Endothelial cell of umbilical vein (primary cell): ENCODE results near the gene ANKRD34A. TPM values are rescaled to one million over a fixed set of nuclear protein-coding genes. Genes with fewer than 3 reads are reported as not detected.

Experiments used
- BruUV-seq: library from RNA; stranded (reverse); fragments of 400-500 nt; replicated peaks from 2 replicates; lab custom pipeline; 2021; lab: Mats Ljungman, UMichigan
- CTCF ChIA-PET: fragments of 300-600, 350-600 bp; sonication (Branson Sonifier 250); formaldehyde crosslinking; loops from one replicate; lab custom pipeline; 2021; ENCODE audit warnings: antibody characterized with exemption, inconsistent platforms; lab: Charles Lee
- POLR2A ChIA-PET: fragments of 300-600, 350-600 bp; sonication (Branson Sonifier 250); formaldehyde crosslinking; loops from one replicate; lab custom pipeline; 2021; ENCODE audit warnings: antibody characterized with exemption, inconsistent platforms; lab: Charles Lee
- DNase-seq: peaks from one replicate; pipeline ENCODE4 v3.0.0-alpha.2; 2011; ENCODE audit warnings: low read depth, low spot score
- FAIRE-seq: peaks from 2 replicates; lab custom pipeline; 2011; peaks lifted over from hg19 to GRCh38; lab: Jason Lieb, UNC
- H2AFZ ChIP-seq: 2 replicates; pipeline ENCODE4 v1.6.0; 2012; ENCODE audit warnings: low read depth, low read length, control low read depth, inconsistent platforms
- H3K27ac ChIP-seq: 2 replicates; pipeline ENCODE4 v1.5.1; 2011; ENCODE audit warnings: low read depth, mild to moderate bottlenecking, control low read depth, low read length, moderate library complexity; ENCODE audit not compliant: insufficient read depth
- H3K27me3 ChIP-seq, 2 experiments: 2 replicates each; pipeline versions ENCODE4 v1.6.0 to v1.6.1; 2011; ENCODE audit warnings: low read length in 2 of 2, mixed read lengths in 1 of 2; ENCODE audit not compliant: control insufficient read depth in 2 of 2, insufficient read depth in 2 of 2
- H3K36me3 ChIP-seq, 2 experiments: 2 replicates in 1 of 2; 3 replicates in 1 of 2; pipeline ENCODE4 v1.5.1; 2011; ENCODE audit warnings: low read length in 2 of 2, mild to moderate bottlenecking in 1 of 2, moderate library complexity in 1 of 2; ENCODE audit not compliant: control insufficient read depth in 2 of 2, insufficient read depth in 2 of 2; ENCODE audit errors: extremely low read depth in 1 of 2
- H3K4me1 ChIP-seq: 3 replicates; pipeline ENCODE4 v1.5.1; 2011; ENCODE audit warnings: mild to moderate bottlenecking, low read length; ENCODE audit not compliant: control insufficient read depth, insufficient read depth; ENCODE audit errors: extremely low read depth
- H3K4me2 ChIP-seq: 2 replicates; pipeline ENCODE4 v1.6.1; 2011; ENCODE audit warnings: low read length, control low read depth, mixed read lengths; ENCODE audit not compliant: insufficient read depth
- H3K4me3 ChIP-seq, 3 experiments: fragments of 200-600 bp in 1 of 3; sonication (generic), shearing (Covaris generic) in 1 of 3; replicated peaks in 1 of 3; 2 replicates each; pipeline ENCODE4 v1.5.1; 2011 to 2016; ENCODE audit warnings: control low read depth in 3 of 3, low read length in 3 of 3, mild to moderate bottlenecking in 2 of 3, inconsistent platforms in 1 of 3, low read depth in 1 of 3, moderate library complexity in 1 of 3; ENCODE audit not compliant: insufficient read depth in 1 of 3
- H3K79me2 ChIP-seq: 2 replicates; pipeline ENCODE4 v1.6.0; 2012; ENCODE audit warnings: low read length, inconsistent platforms; ENCODE audit not compliant: control insufficient read depth, insufficient read depth
- H3K9ac ChIP-seq: replicated peaks from 2 replicates; pipeline ENCODE3; 2011; ENCODE audit warnings: low read length, control low read depth; ENCODE audit not compliant: insufficient read depth; ENCODE audit errors: extremely low read depth
- H3K9me1 ChIP-seq: replicated peaks from 3 replicates; pipeline ENCODE4 v1.6.0; 2011; ENCODE audit warnings: mild to moderate bottlenecking, low read length; ENCODE audit not compliant: control insufficient read depth, insufficient read depth; ENCODE audit errors: extremely low read depth
- H3K9me3 ChIP-seq: replicated peaks from 2 replicates; pipeline ENCODE4 v1.5.1; 2012; ENCODE audit warnings: low read length, inconsistent platforms; ENCODE audit not compliant: control insufficient read depth, insufficient read depth
- H4K20me1 ChIP-seq: replicated peaks from 2 replicates; pipeline ENCODE3; 2011; ENCODE audit warnings: mild to moderate bottlenecking, low read length; ENCODE audit not compliant: control insufficient read depth, insufficient read depth; ENCODE audit errors: extremely low read depth
- CTCF ChIP-seq, 2 donors: IDR thresholded peaks; 1 replicate in 1 of 2; 2 replicates in 1 of 2; pipeline ENCODE4 v1.5.1; 2011; ENCODE audit warnings: low read length in 2 of 2, mild to moderate bottlenecking in 2 of 2, moderate library complexity in 2 of 2, control low read depth in 1 of 2, inconsistent platforms in 1 of 2, low read depth in 1 of 2; ENCODE audit not compliant: insufficient read depth in 1 of 2; ENCODE audit errors: extremely low read depth in 1 of 2
- EZH2 ChIP-seq: IDR thresholded peaks from 2 replicates; pipeline ENCODE4 v1.6.1; 2012; ENCODE audit warnings: borderline replicate concordance, low read depth, mild to moderate bottlenecking, moderate library complexity, low read length, inconsistent platforms; ENCODE audit not compliant: severe bottlenecking
- FOS ChIP-seq: IDR thresholded peaks from 2 replicates; pipeline ENCODE4 v1.6.1; 2011; ENCODE audit warnings: mild to moderate bottlenecking, low read length, moderate library complexity, borderline replicate concordance; ENCODE audit not compliant: insufficient read depth
- GATA2 ChIP-seq: IDR thresholded peaks from 2 replicates; pipeline ENCODE4 v1.7.0; 2011; ENCODE audit warnings: low read depth, mild to moderate bottlenecking, moderate library complexity, mixed read lengths, low read length; ENCODE audit not compliant: insufficient read length, insufficient read depth
- JUN ChIP-seq: IDR thresholded peaks from 2 replicates; pipeline ENCODE4 v1.6.1; 2011; ENCODE audit warnings: borderline replicate concordance, low read depth; ENCODE audit not compliant: insufficient read length, insufficient read depth
- MAX ChIP-seq: IDR thresholded peaks from 2 replicates; pipeline ENCODE4 v1.6.1; 2011; ENCODE audit not compliant: insufficient read depth, insufficient read length
- MYC ChIP-seq: IDR thresholded peaks from one replicate; pipeline ENCODE4 v1.6.1; 2011; ENCODE audit warnings: mild to moderate bottlenecking, low read depth, low read length
- POLR2A ChIP-seq: IDR thresholded peaks from 2 replicates; pipeline ENCODE4 v1.6.1; 2012; ENCODE audit warnings: low read depth, mild to moderate bottlenecking, control low read depth, low read length
- POLR2AphosphoS5 ChIP-seq: IDR thresholded peaks from 2 replicates; pipeline ENCODE4 v1.6.1; 2012; ENCODE audit warnings: low read depth, mild to moderate bottlenecking, control low read depth, low read length, moderate library complexity; ENCODE audit not compliant: insufficient read depth
- dilution Hi-C: fragments of 300-500 bp; cut with MboI; formaldehyde crosslinking; loops from one replicate; pipeline ENCODE4 v1.15.0; 2019; ENCODE audit warnings: low sequenced_read_pairs; ENCODE audit not compliant: extremely low pct_ligation_motif_present
- intact Hi-C: fragments of 100-400 bp; cut with micrococcal nuclease; formaldehyde crosslinking; loops from one replicate; pipeline ENCODE4 v1.10.0; 2022
- polyA plus RNA-seq, 4 experiments: library from polyadenylated mRNA; depleted of rRNA in 3 of 4; stranded (reverse) in 3 of 4; unstranded in 1 of 4; fragments of >200 nt; gene quantifications; 2 replicates each; pipeline versions ENCODE4 v1.2.1 to v1.2.3, GENCODE V29; 2011 to 2012; ENCODE audit warnings: missing spikeins in 1 of 4
- total RNA-seq: library from RNA; stranded (reverse); gene quantifications from 2 replicates; pipeline ENCODE4 v1.2.3, GENCODE V29; 2021

The ANKRD34A gene
- total and polyA plus RNA-seq, 2 donors (not counting 3 experiments of a cell fraction or from before 2014, with no cell fraction given), result 0.24 to 0.43 TPM

- Histone ChIP-seq H3K27ac (no peak overlapping the region), H4K20me1 (no peaks in the 10 kb centered on the region), H3K4me3 (no peak overlapping the region), H2AFZ (no peak overlapping the region), H3K36me3 (peaks cover 5 to 8% of the 10 kb centered on the region in 2 experiments), H3K79me2 (peaks cover 7% of the 10 kb centered on the region), H3K9me1 (no peaks in the 10 kb centered on the region), H3K4me2 (no peak overlapping the region), H3K9ac (no peak overlapping the region), H3K4me1 (peaks cover 16% of the 10 kb centered on the region), H3K27me3 (no peaks in the 10 kb centered on the region), H3K9me3 (no peaks in the 10 kb centered on the region)
- TF ChIP-seq MYC (no peak), JUN (no peak), POLR2A (no peak)
- no TSS peak for BruUV-seq
- FAIRE-seq (no peak), DNase-seq (no peak)
- dilution Hi-C loops, result no loop called here
- POLR2A ChIA-PET, result no interaction called here
- CTCF ChIA-PET, result interaction anchor here (1.0 to 4.8 kb wide), 4 partner anchors 11 to 71 kb away, joined by 3 to 37 read pairs (median 6); partner anchors contain the start of genes NUDT17 and RBM8A
- intact Hi-C loops, result no loop called here
Observed at GRCh38 chr1:145916745-145917144, 47.6 kb downstream of the ANKRD34A start.

- intact Hi-C loops, result no loop called here
- H3K9me1 ChIP-seq, result no peaks in the 10 kb centered on the region
- H3K79me2 ChIP-seq, result peaks cover 7% of the 10 kb centered on the region
- no peak overlapping the region for H2AFZ ChIP-seq
- no peak overlapping the region for H3K4me3 ChIP-seq
- CTCF ChIA-PET, result interaction anchor here (7.2 to 7.7 kb wide), 2 partner anchors 20 to 64 kb away, joined by 151 to 280 read pairs; partner anchors contain the start of gene NUDT17
- BruUV-seq, result no TSS peak
- FAIRE-seq, result no peak
- no peak for DNase-seq
- POLR2A ChIA-PET, result interaction anchor here (1.7 kb wide), 1 partner anchor 21 kb away, joined by 7 read pairs; no protein-coding TSS in a partner anchor
- TF ChIP-seq POLR2A (no peak), CTCF (IDR thresholded peaks at IDR 0.05; ENCODE audit: extremely low read depth in 1 of 2, insufficient read depth in 1 of 2, low read depth in 1 of 2, low read length in 2 of 2) (no peak), MYC (no peak), JUN (no peak), POLR2AphosphoS5 (no peak), GATA2 (no peak), FOS (no peak), MAX (no peak), EZH2 (no peak)
- H3K27me3 ChIP-seq, result no peaks in the 10 kb centered on the region
- no peak overlapping the region for H3K9ac ChIP-seq
- H3K4me1 ChIP-seq, result peaks cover 23% of the 10 kb centered on the region
- H3K27ac ChIP-seq, result no peak overlapping the region
- H4K20me1 ChIP-seq, result no peaks in the 10 kb centered on the region
- peaks cover 8 to 10% of the 10 kb centered on the region in 2 experiments for H3K36me3 ChIP-seq
- dilution Hi-C loops, result no loop called here
- H3K9me3 ChIP-seq, result no peaks in the 10 kb centered on the region
- H3K4me2 ChIP-seq, result no peak overlapping the region
Observed at GRCh38 chr1:145912128-145912641, 52.2 kb downstream of the ANKRD34A start.
